K562 (cell line): ENCODE measurements around the gene NEK2. TPM values are rescaled to one million over a fixed set of nuclear protein-coding genes. Genes with fewer than 3 reads are reported as not detected.

Experiments
- ELF2 ChIP-seq: fragments of 250-450 bp; sonication (Bioruptor Pico); IDR thresholded peaks from 2 replicates; pipeline ENCODE4 v1.5.0; 2021; ENCODE audit warnings: mild to moderate bottlenecking
- FOXJ3 ChIP-seq: sonication (generic); formaldehyde crosslinking; IDR thresholded peaks from 2 replicates; pipeline ENCODE4 v1.4.0; 2020; ENCODE audit warnings: mild to moderate bottlenecking, missing genetic modification reagents
- FOXM1 ChIP-seq, 2 experiments: fragments of 450-650 bp in 1 of 2; sonication (generic) in 1 of 2; formaldehyde crosslinking in 1 of 2; IDR thresholded peaks; 2 replicates each; pipeline versions ENCODE4 v1.6.1 to v1.9.0; 2017 to 2022; ENCODE audit warnings: low read depth in 2 of 2, mild to moderate bottlenecking in 2 of 2, missing genetic modification reagents in 1 of 2, moderate library complexity in 1 of 2
- KDM2B ChIP-seq: fragments of 250-450 bp; sonication (Bioruptor Pico); IDR thresholded peaks from 2 replicates; pipeline ENCODE4 v1.8.0; 2021; ENCODE audit warnings: mild to moderate bottlenecking, moderate library complexity
- NFATC3 ChIP-seq: fragments of 450-650 bp; IDR thresholded peaks from 2 replicates; pipeline ENCODE4 v1.6.1; 2017; ENCODE audit warnings: mild to moderate bottlenecking
- NFE2 ChIP-seq: IDR thresholded peaks from 2 replicates; pipeline ENCODE4 v1.6.1; 2014; ENCODE audit warnings: antibody characterized with exemption, low read depth
- NFE2L1 ChIP-seq: fragments of 450-650 bp; IDR thresholded peaks from 2 replicates; pipeline ENCODE4 v1.6.1; 2016; ENCODE audit warnings: missing genetic modification characterization, low read depth, mild to moderate bottlenecking, missing compliant biosample characterization, moderate library complexity, borderline replicate concordance
- NUFIP1 ChIP-seq: fragments of 450-650 bp; IDR thresholded peaks from 2 replicates; pipeline ENCODE4 v1.6.1; 2018; ENCODE audit not compliant: partially characterized antibody
- POLR2AphosphoS5 ChIP-seq: IDR thresholded peaks from 2 replicates; pipeline ENCODE4 v1.6.1; 2011; ENCODE audit warnings: mild to moderate bottlenecking, low read depth, low read length, moderate library complexity; ENCODE audit not compliant: control insufficient read depth, insufficient read depth
- TEAD2 ChIP-seq: fragments of 450-650 bp; IDR thresholded peaks from 2 replicates; pipeline ENCODE4 v1.6.1; 2016; ENCODE audit warnings: missing genetic modification characterization, control low read depth, missing compliant biosample characterization
- TEAD4 ChIP-seq, 2 experiments: sonication (generic) in 1 of 2; formaldehyde crosslinking in 1 of 2; IDR thresholded peaks; 2 replicates each; pipeline versions ENCODE4 v1.6.1 to v1.8.0; 2012 to 2022; ENCODE audit warnings: borderline replicate concordance in 1 of 2, inconsistent platforms in 1 of 2, low read length in 1 of 2, mild to moderate bottlenecking in 1 of 2, missing genetic modification reagents in 1 of 2
- THRAP3 ChIP-seq: fragments of 450-650 bp; IDR thresholded peaks from 2 replicates; pipeline ENCODE4 v1.6.1; 2016; ENCODE audit warnings: mild to moderate bottlenecking, inconsistent platforms, borderline replicate concordance
- U2AF2 ChIP-seq: fragments of 200-400 bp; formaldehyde crosslinking; optimal IDR thresholded peaks from 2 replicates; pipeline ENCODE3; 2017; ENCODE audit warnings: low read depth, mild to moderate bottlenecking, low read length
- ZNF121 ChIP-seq: sonication (generic); formaldehyde crosslinking; conservative IDR thresholded peaks from 2 replicates; pipeline ENCODE4 v1.8.0; 2022; ENCODE audit warnings: missing genetic modification reagents
- ZNF644 ChIP-seq: fragments of 200-800 bp; sonication (Bioruptor generic); IDR thresholded peaks from 2 replicates; pipeline ENCODE4 v1.6.1; 2016; ENCODE audit warnings: low read depth, missing genetic modification characterization, missing compliant biosample characterization
- polyA plus RNA-seq, 8 experiments: library from polyadenylated mRNA; depleted of rRNA in 4 of 8; stranded (reverse) in 5 of 8; unstranded in 3 of 8; fragments of >200 nt; fragmentation: Nextera tagmentation in 2 of 8; fragmentation: Illumina TruSeq in 1 of 8; extraction: Ambion mirVana in 2 of 8; extraction: Trizol in 1 of 8; gene quantifications; 2 replicates each; pipeline versions ENCODE4 v1.2.1 to v1.2.3, GENCODE V29; 2011 to 2014; ENCODE audit warnings: inconsistent platforms in 1 of 8, missing spikeins in 1 of 8
- total RNA-seq, 7 experiments: library from RNA; depleted of rRNA in 6 of 7; stranded (reverse); fragments of >200 nt in 6 of 7; fragmentation: Illumina TruSeq in 2 of 7; extraction: Trizol in 2 of 7; gene quantifications; 2 replicates each; pipeline versions ENCODE4 v1.2.1 to v1.2.3, GENCODE V29; 2011 to 2021; ENCODE audit warnings: low replicate concordance in 1 of 7
- TF ChIP-seq, protein P1 (sequence below): sonication (generic); formaldehyde crosslinking; IDR thresholded peaks from 2 replicates; pipeline ENCODE4 v1.9.0; 2022; ENCODE audit warnings: mild to moderate bottlenecking, missing genetic modification reagents
- TF ChIP-seq, protein P2 (sequence below): fragments of 450-650 bp; conservative IDR thresholded peaks from 2 replicates; pipeline ENCODE4 v1.6.1; 2016; ENCODE audit warnings: missing genetic modification characterization, low read depth, mild to moderate bottlenecking, control low read depth, missing compliant biosample characterization
- TF ChIP-seq, protein P3 (sequence below): sonication (generic); formaldehyde crosslinking; IDR thresholded peaks from 2 replicates; pipeline ENCODE4 v1.8.0; 2022; ENCODE audit warnings: missing genetic modification reagents, mild to moderate bottlenecking, borderline replicate concordance
- TF ChIP-seq, protein P4 (sequence below): fragments of 450-650 bp; formaldehyde crosslinking; IDR thresholded peaks from 2 replicates; pipeline ENCODE4 v1.4.0; 2022; ENCODE audit warnings: missing genetic modification characterization
- TF ChIP-seq, protein P5 (sequence below): fragments of 250-450 bp; sonication (Bioruptor Pico); IDR thresholded peaks from 2 replicates; pipeline ENCODE4 v1.8.0; 2021; ENCODE audit warnings: mild to moderate bottlenecking, moderate library complexity

Gene NEK2
- total and polyA plus RNA-seq, 9 of the 15 experiments (the other 6 are each of a cell fraction or from before 2014, with no cell fraction given), result 30.0 to 74.7 (median 66.4) TPM

DNA sequence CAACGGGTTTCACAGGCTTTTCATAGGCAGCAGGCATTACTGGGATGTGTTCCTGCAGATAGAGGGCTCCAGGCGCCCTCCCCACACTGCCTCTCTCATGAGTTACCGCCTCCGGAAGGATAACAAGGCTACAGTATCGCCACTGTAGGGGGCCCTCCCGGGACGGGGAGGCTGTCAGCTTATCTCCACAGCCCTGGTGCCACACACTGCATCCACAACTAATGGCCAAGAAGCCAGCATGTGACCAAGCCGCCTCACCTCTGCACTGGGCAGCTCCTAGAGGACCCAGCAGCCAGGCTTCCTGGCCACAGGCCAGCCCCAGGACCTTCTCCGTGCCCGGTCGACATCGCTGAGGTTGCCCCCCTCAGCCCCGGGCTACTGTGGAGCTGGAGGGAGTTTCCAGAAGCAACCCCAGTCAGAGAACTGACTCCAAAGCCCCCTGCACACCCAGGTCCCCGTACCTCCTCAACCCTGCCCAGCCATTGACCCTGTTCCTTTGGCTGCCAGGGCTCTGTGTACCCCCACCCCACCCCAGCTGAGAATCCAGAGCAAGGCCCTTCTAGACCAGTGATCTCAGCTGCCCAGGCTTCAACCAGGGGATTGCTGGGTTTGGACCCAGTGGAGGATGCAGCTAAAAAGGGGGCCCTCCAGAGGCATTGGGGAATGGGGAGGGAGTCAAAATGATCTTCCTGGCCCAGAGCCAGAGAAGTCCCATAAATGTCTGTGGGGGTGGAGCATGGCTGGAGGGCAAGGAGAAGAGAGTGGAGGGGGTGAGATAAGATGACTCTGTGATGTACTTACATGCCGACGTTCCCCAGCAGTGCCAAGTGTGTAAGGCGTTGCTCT, 45.0 kb downstream of the NEK2 start (continued):
- TF ChIP-seq, protein P1, sequence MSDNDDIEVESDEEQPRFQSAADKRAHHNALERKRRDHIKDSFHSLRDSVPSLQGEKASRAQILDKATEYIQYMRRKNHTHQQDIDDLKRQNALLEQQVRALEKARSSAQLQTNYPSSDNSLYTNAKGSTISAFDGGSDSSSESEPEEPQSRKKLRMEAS (CRISPR knock-in tag), result peak; percentile 74
- TF ChIP-seq, protein P2, sequence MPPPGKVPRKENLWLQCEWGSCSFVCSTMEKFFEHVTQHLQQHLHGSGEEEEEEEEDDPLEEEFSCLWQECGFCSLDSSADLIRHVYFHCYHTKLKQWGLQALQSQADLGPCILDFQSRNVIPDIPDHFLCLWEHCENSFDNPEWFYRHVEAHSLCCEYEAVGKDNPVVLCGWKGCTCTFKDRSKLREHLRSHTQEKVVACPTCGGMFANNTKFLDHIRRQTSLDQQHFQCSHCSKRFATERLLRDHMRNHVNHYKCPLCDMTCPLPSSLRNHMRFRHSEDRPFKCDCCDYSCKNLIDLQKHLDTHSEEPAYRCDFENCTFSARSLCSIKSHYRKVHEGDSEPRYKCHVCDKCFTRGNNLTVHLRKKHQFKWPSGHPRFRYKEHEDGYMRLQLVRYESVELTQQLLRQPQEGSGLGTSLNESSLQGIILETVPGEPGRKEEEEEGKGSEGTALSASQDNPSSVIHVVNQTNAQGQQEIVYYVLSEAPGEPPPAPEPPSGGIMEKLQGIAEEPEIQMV (tag), result no peak
- TF ChIP-seq, protein P3, sequence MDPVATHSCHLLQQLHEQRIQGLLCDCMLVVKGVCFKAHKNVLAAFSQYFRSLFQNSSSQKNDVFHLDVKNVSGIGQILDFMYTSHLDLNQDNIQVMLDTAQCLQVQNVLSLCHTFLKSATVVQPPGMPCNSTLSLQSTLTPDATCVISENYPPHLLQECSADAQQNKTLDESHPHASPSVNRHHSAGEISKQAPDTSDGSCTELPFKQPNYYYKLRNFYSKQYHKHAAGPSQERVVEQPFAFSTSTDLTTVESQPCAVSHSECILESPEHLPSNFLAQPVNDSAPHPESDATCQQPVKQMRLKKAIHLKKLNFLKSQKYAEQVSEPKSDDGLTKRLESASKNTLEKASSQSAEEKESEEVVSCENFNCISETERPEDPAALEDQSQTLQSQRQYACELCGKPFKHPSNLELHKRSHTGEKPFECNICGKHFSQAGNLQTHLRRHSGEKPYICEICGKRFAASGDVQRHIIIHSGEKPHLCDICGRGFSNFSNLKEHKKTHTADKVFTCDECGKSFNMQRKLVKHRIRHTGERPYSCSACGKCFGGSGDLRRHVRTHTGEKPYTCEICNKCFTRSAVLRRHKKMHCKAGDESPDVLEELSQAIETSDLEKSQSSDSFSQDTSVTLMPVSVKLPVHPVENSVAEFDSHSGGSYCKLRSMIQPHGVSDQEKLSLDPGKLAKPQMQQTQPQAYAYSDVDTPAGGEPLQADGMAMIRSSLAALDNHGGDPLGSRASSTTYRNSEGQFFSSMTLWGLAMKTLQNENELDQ (CRISPR knock-in tag), result no peak
- peak; percentile 68 for TF ChIP-seq NUFIP1
- TF ChIP-seq FOXM1 (IDR thresholded peaks at IDR 0.05; ENCODE audit: low read depth), result peak; percentile 45; the same call in 1 of the 2 replicates
- 0 out of 2 replicates have a peak, but pooled peaks have one; percentile 66 for TF ChIP-seq FOXM1 (CRISPR knock-in tag; IDR thresholded peaks at IDR 0.05; ENCODE audit: low read depth)
- TF ChIP-seq NFATC3, result no peak
- no peak for TF ChIP-seq ZNF121
- TF ChIP-seq NFE2, result 0 out of 2 replicates have a peak, but pooled peaks have one; percentile 3
- peak; percentile 88 for TF ChIP-seq POLR2AphosphoS5
- TF ChIP-seq, protein P4, sequence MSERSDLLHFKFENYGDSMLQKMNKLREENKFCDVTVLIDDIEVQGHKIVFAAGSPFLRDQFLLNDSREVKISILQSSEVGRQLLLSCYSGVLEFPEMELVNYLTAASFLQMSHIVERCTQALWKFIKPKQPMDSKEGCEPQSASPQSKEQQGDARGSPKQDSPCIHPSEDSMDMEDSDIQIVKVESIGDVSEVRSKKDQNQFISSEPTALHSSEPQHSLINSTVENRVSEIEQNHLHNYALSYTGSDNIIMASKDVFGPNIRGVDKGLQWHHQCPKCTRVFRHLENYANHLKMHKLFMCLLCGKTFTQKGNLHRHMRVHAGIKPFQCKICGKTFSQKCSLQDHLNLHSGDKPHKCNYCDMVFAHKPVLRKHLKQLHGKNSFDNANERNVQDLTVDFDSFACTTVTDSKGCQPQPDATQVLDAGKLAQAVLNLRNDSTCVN (CRISPR knock-in tag), result no peak
- no peak for TF ChIP-seq ZNF644 (tag)
- TF ChIP-seq, protein P5, sequence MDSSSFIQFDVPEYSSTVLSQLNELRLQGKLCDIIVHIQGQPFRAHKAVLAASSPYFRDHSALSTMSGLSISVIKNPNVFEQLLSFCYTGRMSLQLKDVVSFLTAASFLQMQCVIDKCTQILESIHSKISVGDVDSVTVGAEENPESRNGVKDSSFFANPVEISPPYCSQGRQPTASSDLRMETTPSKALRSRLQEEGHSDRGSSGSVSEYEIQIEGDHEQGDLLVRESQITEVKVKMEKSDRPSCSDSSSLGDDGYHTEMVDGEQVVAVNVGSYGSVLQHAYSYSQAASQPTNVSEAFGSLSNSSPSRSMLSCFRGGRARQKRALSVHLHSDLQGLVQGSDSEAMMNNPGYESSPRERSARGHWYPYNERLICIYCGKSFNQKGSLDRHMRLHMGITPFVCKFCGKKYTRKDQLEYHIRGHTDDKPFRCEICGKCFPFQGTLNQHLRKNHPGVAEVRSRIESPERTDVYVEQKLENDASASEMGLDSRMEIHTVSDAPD (CRISPR knock-in tag), result no peak
- no peak; the same call in 1 of the 2 replicates for TF ChIP-seq THRAP3
- TF ChIP-seq KDM2B (CRISPR knock-in tag), result no peak
- peak; percentile 85 for TF ChIP-seq TEAD4 (IDR thresholded peaks at IDR 0.05; ENCODE audit: low read length)
- TF ChIP-seq TEAD4 (CRISPR knock-in tag; IDR thresholded peaks at IDR 0.05; ENCODE audit: borderline replicate concordance), result no peak
- no peak for TF ChIP-seq NFE2L1
- TF ChIP-seq TEAD2 (tag), result no peak
- TF ChIP-seq U2AF2, result no peak
- TF ChIP-seq FOXJ3, result no peak
- no peak for TF ChIP-seq ELF2 (CRISPR knock-in tag)
